Measurements from ENCODE around the gene BPIFA2. TPM values are rescaled to one million over a fixed set of nuclear protein-coding genes. Genes with fewer than 3 reads are reported as not detected.

BPIFA2 gene
- total RNA-seq, 1 experiment from 2014 or later: not detected

DNA sequence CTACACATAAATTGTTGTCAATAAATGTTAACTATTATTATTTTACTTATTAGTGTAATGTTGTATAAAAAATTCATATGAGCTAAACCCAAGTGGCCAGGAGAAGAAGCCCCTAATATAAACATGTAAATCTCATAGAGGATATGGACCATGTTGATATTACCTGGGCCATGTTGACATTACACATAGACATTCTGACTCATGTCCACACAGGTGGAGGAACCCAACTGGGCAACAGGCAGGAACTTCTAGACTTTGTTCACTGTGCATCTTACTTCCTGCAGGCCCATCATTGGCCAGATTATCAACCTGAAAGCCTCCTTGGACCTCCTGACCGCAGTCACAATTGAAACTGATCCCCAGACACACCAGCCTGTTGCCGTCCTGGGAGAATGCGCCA is 7.2 kb downstream of the BPIFA2 start:
- Mint-ChIP-seq H3K4me3 (no peak overlapping the region), H3K4me1 (peaks cover 23 to 26% of the 10 kb centered on the region in 2 experiments), H3K27me3 (ENCODE audit: low read depth) (peaks cover 7% of the 10 kb centered on the region), H3K36me3 (ENCODE audit: insufficient read depth in 1 of 3, low read depth in 3 of 3) (no peaks in the 10 kb centered on the region), H3K27ac (no peak overlapping the region), H3K9me3 (peaks cover 8 to 15% of the 10 kb centered on the region in 2 experiments; a peak in 4 of 5 replicates)
- Histone ChIP-seq H2AK5ac (ENCODE audit: insufficient read length, low read length) (no peak overlapping the region), H2BK15ac (ENCODE audit: low read depth, low read length) (no peak overlapping the region), H4K20me1 (ENCODE audit: control insufficient read depth, insufficient read depth, insufficient read length) (no peaks in the 10 kb centered on the region), H4K91ac (ENCODE audit: insufficient read length, low read depth, low read length) (no peak overlapping the region), H3K9me3 (ENCODE audit: control insufficient read depth, low read depth, low read length) (no peaks in the 10 kb centered on the region), H4K8ac (replicated peaks; ENCODE audit: insufficient read length, low read depth, low read length) (no peak overlapping the region), H3K56ac (ENCODE audit: insufficient read length, low read depth, low read length) (no peak overlapping the region), H3K23me2 (ENCODE audit: insufficient read length, low read depth, low read length, poor library complexity, severe bottlenecking) (no peaks in the 10 kb centered on the region), H3T11ph (ENCODE audit: low read length) (no peak overlapping the region), H3K79me2 (ENCODE audit: insufficient read depth, low read length) (no peaks in the 10 kb centered on the region), H3K27me3 (ENCODE audit: insufficient read depth, low read length) (no peaks in the 10 kb centered on the region), H3K79me1 (ENCODE audit: insufficient read depth, low read depth, low read length, poor library complexity, severe bottlenecking) (no peaks in the 10 kb centered on the region), H3K4me1 (ENCODE audit: insufficient read depth, low read length) (no peaks in the 10 kb centered on the region), H2AFZ (ENCODE audit: low read length) (no peak overlapping the region), H4K5ac (ENCODE audit: insufficient read length, low read depth, low read length) (no peak overlapping the region), H2BK12ac (ENCODE audit: insufficient read length, low read depth, low read length) (no peak overlapping the region), H3K18ac (ENCODE audit: insufficient read length, low read depth, low read length) (no peak overlapping the region), H2BK5ac (ENCODE audit: insufficient read length, low read length) (no peak overlapping the region), H2BK120ac (ENCODE audit: low read depth, low read length, poor library complexity, severe bottlenecking) (no peak overlapping the region), H3K9ac (ENCODE audit: extremely low read depth, insufficient read length, low read length) (no peak overlapping the region), H3K4ac (ENCODE audit: low read depth, low read length) (no peak overlapping the region), H3K23ac (ENCODE audit: insufficient read length, low read depth, low read length) (no peak overlapping the region), H3K4me2 (ENCODE audit: insufficient read depth, insufficient read length, low read length) (no peak overlapping the region), H3K27ac (ENCODE audit: insufficient read length, low read depth, low read length) (no peak overlapping the region), H2BK20ac (ENCODE audit: low read depth, low read length, poor library complexity, severe bottlenecking) (no peak overlapping the region), H3K14ac (ENCODE audit: insufficient read depth, low read length) (no peak overlapping the region)
- WGBS (ENCODE audit: extremely low coverage, insufficient read length, low lambda C conversion rate): no CpG with 5 or more reads among the region's 3 CpGs
- DNase-seq: no peak
- TF ChIP-seq, protein P1, sequence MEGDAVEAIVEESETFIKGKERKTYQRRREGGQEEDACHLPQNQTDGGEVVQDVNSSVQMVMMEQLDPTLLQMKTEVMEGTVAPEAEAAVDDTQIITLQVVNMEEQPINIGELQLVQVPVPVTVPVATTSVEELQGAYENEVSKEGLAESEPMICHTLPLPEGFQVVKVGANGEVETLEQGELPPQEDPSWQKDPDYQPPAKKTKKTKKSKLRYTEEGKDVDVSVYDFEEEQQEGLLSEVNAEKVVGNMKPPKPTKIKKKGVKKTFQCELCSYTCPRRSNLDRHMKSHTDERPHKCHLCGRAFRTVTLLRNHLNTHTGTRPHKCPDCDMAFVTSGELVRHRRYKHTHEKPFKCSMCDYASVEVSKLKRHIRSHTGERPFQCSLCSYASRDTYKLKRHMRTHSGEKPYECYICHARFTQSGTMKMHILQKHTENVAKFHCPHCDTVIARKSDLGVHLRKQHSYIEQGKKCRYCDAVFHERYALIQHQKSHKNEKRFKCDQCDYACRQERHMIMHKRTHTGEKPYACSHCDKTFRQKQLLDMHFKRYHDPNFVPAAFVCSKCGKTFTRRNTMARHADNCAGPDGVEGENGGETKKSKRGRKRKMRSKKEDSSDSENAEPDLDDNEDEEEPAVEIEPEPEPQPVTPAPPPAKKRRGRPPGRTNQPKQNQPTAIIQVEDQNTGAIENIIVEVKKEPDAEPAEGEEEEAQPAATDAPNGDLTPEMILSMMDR (conservative IDR thresholded peaks at IDR 0.05): no peak
